ENCODE data around the gene TRAK2. TPM values are rescaled to one million over a fixed set of nuclear protein-coding genes. Genes with fewer than 3 reads are reported as not detected.

TRAK2 gene
- total RNA-seq, 1 donor from 2014 or later, result 9.2 TPM

DNA sequence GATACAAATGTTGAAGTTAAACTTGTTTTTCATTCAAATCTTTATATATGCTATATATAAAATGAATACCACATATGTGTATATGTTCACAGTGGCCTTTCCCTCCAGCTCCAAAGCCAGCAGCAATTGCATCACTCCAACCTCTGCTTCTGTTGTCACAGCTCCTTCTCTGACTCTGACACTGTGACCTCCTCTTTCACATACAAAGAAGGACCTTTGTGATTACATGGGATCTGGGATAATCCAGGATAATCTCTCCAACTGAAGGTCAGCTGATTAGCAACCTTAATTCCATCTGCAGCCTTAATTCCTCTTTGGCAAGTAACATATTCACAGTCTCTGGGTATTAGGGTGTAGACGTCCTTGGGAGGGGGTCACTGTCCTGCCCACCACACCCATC, 102.5 kb downstream of the TRAK2 start:
- FAIRE-seq, result no peak
- TF ChIP-seq, protein P1, sequence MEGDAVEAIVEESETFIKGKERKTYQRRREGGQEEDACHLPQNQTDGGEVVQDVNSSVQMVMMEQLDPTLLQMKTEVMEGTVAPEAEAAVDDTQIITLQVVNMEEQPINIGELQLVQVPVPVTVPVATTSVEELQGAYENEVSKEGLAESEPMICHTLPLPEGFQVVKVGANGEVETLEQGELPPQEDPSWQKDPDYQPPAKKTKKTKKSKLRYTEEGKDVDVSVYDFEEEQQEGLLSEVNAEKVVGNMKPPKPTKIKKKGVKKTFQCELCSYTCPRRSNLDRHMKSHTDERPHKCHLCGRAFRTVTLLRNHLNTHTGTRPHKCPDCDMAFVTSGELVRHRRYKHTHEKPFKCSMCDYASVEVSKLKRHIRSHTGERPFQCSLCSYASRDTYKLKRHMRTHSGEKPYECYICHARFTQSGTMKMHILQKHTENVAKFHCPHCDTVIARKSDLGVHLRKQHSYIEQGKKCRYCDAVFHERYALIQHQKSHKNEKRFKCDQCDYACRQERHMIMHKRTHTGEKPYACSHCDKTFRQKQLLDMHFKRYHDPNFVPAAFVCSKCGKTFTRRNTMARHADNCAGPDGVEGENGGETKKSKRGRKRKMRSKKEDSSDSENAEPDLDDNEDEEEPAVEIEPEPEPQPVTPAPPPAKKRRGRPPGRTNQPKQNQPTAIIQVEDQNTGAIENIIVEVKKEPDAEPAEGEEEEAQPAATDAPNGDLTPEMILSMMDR (IDR thresholded peaks at IDR 0.05; ENCODE audit: insufficient read depth, low read length, severe bottlenecking), result no peak
- no peaks in the 10 kb centered on the region for H3K36me3 ChIP-seq (ENCODE audit: control insufficient read depth, insufficient read depth, low read length)
- no peaks in the 10 kb centered on the region for H3K27me3 ChIP-seq (ENCODE audit: control insufficient read depth, insufficient read depth, low read length)
- no peak overlapping the region for H3K4me3 ChIP-seq (ENCODE audit: low read depth, low read length)
- DNase-seq (ENCODE audit: low read depth), result no peak

DNA sequence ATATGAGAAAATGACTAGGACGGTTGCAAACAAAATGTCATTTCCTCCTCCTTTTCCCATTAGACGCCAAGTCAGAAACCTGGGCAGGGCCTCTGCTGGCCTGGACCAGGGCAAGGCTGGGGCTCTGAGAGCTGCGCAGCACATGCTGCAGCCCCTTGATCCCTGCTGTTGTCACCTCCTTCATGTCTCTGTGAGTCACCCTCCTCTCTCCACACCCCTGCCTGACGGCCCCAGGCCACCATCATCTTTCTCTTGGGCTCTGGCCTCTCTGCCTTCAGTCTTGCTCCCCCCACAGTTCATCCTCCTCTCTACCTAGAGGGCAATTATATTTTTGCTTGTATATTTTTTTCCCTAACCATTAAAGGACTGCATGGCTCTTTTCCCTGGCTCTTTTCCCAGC, 104.1 kb downstream of the TRAK2 start:
- no peak for FAIRE-seq
- no peaks in the 10 kb centered on the region for H3K36me3 ChIP-seq (ENCODE audit: control insufficient read depth, insufficient read depth, low read length)
- H3K4me3 ChIP-seq (ENCODE audit: low read depth, low read length), result no peak overlapping the region
- TF ChIP-seq, protein P1 (IDR thresholded peaks at IDR 0.05; ENCODE audit: insufficient read depth, low read length, severe bottlenecking), result no peak
- no peak for DNase-seq (ENCODE audit: low read depth)
- no peaks in the 10 kb centered on the region for H3K27me3 ChIP-seq (ENCODE audit: control insufficient read depth, insufficient read depth, low read length)

DNA sequence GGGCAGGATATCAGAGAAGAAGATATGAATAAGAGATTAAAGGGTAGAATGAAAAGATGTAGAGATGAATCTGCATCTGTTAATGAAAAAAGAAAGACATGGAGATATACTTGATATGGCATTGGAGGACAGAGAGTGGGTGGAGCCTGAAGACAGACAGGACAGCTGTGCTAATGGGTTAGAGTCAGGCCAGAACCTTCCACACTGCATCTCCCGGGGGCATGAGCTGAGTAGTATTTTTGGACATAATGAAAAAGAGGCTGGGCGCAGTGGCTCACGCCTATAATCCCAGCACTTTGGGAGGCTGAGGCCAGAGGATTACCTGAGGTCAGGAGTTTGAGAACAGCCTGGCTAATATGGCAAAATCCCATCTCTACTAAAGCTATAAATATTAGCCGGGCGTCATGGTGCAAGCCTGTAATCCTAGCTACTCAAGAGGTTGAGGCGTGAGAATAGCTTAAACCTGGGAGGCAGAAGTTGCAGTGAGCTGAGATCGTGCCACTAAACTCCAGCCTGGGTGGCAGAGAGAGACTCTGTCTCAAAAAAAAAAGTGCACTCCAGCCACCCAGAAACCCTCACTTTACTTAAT, 105.5 kb downstream of the TRAK2 start:
- no peak overlapping the region for H3K4me3 ChIP-seq (ENCODE audit: low read depth, low read length)
- no peaks in the 10 kb centered on the region for H3K27me3 ChIP-seq (ENCODE audit: control insufficient read depth, insufficient read depth, low read length)
- no peaks in the 10 kb centered on the region for H3K36me3 ChIP-seq (ENCODE audit: control insufficient read depth, insufficient read depth, low read length)
- TF ChIP-seq, protein P1 (IDR thresholded peaks at IDR 0.05; ENCODE audit: insufficient read depth, low read length, severe bottlenecking), result no peak
- no peak for FAIRE-seq
- no peak for DNase-seq (ENCODE audit: low read depth)

DNA sequence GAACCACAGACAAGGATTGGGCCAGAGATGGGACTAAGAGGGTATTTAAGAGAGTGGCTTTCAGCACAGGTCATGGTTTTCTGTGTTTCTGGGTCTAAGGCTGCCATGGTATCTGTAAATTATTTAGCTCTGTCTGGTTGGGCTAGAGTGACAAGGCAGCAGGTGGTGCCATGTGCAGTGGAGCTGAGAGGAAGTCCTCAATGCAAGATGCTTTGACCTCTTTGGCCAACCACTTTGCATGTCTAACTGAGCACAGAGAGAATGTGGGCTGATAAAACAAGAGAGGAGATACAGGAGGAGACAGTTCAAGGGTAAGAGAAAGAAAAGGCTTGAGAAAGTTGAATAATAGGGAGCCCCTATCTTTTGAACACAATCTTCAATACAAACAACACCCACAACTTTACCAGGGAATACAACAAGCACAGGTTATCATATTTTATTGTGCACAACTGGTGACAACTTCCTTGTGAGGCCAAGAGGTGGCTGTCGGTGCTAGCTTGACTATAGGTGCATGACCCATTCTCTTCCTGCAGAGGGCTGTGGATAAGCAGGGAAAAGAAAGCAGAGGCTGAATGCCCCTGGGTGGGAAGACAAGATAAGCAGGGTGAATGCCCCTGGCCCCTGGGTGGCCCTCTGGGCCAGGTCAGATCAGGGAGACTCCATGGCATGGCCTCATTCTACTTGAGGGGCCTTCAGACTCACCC, 106.4 kb downstream of the TRAK2 start:
- TF ChIP-seq, protein P1 (IDR thresholded peaks at IDR 0.05; ENCODE audit: insufficient read depth, low read length, severe bottlenecking), result peak; percentile 4
- Histone ChIP-seq H3K36me3 (ENCODE audit: control insufficient read depth, insufficient read depth, low read length) (no peaks in the 10 kb centered on the region), H3K4me3 (ENCODE audit: low read depth, low read length) (no peak overlapping the region), H3K27me3 (ENCODE audit: control insufficient read depth, insufficient read depth, low read length) (no peaks in the 10 kb centered on the region)
- DNase-seq (ENCODE audit: low read depth) (no peak), FAIRE-seq (no peak)

DNA sequence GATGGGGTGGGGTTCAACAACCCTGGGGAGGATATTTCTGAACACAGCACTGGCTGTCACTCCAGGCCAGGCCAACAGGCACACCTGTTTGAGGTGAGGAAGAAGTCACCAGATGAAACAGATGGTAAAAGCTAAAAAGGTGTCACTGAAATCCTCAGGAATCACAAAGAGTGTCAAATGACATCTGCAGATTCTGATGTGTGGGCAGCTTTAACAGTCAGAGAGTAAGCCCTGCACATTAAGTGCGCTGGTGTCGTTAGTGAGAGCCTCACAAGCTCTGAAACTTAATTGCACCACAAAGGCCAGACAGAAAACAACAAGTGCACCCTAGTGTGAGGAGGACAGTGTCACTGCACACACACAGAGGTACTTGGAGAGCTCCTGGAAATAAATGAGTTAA, 107.7 kb downstream of the TRAK2 start:
- TF ChIP-seq, protein P1 (IDR thresholded peaks at IDR 0.05; ENCODE audit: insufficient read depth, low read length, severe bottlenecking), result no peak
- DNase-seq (ENCODE audit: low read depth), result no peak
- Histone ChIP-seq H3K4me3 (ENCODE audit: low read depth, low read length) (no peak overlapping the region), H3K27me3 (ENCODE audit: control insufficient read depth, insufficient read depth, low read length) (no peaks in the 10 kb centered on the region), H3K36me3 (ENCODE audit: control insufficient read depth, insufficient read depth, low read length) (no peaks in the 10 kb centered on the region)
- peak; percentile 66 for FAIRE-seq
